ENCODE data around the gene ZNF280B.
"Not testable (repeated sequence)": the region's sequence is repeated elsewhere in the genome, so short reads cannot be mapped to it uniquely, and the experiment has no call there.

ZNF280B gene

DNA sequence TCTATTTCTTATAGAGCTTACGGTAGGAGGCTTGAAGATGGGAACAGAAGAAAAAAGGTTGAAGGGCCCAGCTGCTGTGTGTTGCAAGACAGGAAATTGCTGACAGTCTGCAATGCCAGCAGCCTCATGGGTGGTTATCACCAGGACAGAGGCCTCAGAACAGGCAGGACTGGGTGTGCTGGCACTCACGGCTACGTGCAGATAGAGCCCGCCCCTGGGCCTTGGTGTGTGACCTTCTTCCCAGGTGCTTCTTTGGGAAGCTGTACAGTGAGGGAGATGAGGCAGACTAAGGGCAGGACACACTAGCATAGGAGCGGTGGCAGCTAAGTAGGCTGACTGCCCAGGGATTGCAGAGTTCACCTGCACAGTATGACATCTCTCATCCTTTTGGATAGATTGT lies 37.9 kb upstream of the ZNF280B start:
- Mint-ChIP-seq H3K4me1 (no peaks in the 10 kb centered on the region), H3K9me3 (no peaks in the 10 kb centered on the region), H3K27ac (no peak overlapping the region), H3K36me3 (no peaks in the 10 kb centered on the region), H3K4me3 (no peak overlapping the region), H3K27me3 (peaks cover 14% of the 10 kb centered on the region)
- ATAC-seq, result no peak

DNA sequence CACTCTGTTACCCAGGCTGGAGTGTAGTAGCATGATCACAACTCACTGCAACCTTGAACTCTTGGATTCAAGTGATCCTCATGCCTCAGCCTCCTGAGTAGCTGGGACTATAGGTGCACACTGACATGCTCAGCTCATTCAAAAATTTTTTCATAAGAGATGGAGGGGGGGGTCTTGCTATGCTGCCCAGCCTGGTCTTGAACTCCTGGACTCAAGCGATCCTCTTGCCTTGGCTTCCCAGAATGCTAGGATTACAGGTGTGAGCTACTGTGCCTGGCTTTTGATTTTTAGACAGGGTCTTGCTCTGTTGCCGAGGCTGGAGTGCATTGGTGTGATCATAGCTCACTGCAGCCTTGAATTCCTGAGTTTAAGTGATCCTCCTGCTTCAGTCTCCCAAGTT lies 36.5 kb upstream of the ZNF280B start:
- no peak for ATAC-seq
- H3K27ac Mint-ChIP-seq, result no peak overlapping the region
- H3K27me3 Mint-ChIP-seq, result peaks cover 14% of the 10 kb centered on the region
- no peak overlapping the region for H3K4me3 Mint-ChIP-seq
- no peaks in the 10 kb centered on the region for H3K4me1 Mint-ChIP-seq
- H3K36me3 Mint-ChIP-seq, result no peaks in the 10 kb centered on the region
- H3K9me3 Mint-ChIP-seq, result no peaks in the 10 kb centered on the region

DNA sequence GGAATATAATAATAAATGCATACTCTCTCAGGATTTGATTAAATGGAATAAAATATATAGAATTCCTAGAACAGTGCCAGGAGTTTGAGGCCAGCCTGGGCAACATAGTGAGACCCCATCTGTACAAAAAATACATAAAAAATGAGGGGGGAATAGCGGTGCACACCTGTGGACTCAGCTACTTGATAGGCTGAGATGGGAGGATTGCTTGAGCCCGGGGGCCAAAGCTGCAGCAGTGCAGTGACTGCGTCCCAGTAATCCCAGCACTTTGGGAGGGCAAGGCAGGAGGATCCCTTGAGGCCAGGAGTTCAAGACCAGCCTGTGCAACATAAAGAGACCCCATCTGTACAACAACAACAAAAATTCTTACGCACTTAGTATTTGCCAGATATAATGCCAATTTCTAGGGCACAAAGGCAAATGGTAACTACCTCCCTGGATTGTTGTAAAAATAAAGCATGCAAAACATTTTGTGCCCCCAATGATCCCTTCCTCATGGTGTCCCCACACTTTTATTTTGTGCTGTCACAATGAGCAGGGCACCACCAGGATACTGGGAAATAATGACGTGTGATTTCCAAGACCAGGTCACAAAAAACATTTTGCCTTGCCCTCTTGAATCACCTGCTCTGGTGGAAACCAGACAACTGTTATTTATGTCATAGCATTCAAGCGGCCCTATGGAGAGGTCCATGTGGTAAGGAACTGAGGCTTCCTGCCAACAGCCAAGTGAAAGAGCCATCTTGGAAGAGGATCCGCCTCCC lies 29.9 kb upstream of the ZNF280B start:
- no peak for ATAC-seq
- Mint-ChIP-seq H3K27ac (no peak overlapping the region), H3K9me3 (no peaks in the 10 kb centered on the region), H3K4me3 (no peak overlapping the region), H3K27me3 (peaks cover 13% of the 10 kb centered on the region), H3K4me1 (no peaks in the 10 kb centered on the region), H3K36me3 (no peaks in the 10 kb centered on the region)

GRCh38 chr22:22536916-22537315 lies 28.4 kb upstream of the ZNF280B start:
- Mint-ChIP-seq H3K4me1 (no peaks in the 10 kb centered on the region), H3K27me3 (no peaks in the 10 kb centered on the region), H3K36me3 (no peaks in the 10 kb centered on the region), H3K4me3 (no peak overlapping the region), H3K27ac (no peak overlapping the region), H3K9me3 (no peaks in the 10 kb centered on the region)
- no peak for ATAC-seq

DNA sequence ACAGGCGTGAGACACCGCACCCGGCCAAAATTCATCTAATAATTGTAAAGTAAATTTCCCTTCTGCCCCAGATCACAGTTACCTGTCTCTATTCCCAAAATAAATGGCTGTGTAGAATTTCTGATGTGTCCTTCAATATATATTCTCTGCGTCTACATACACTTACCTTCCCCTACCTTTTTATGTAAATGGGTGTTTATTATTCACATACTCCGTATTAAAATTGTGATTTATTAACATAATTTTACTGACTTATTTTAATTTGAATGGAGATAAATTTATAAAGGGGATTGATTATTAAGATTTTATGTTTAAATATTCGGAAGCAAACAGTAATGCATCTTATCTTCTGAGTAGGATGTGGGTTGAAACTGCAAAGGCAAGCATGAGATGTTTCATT lies 28.0 kb upstream of the ZNF280B start:
- Mint-ChIP-seq H3K36me3 (no peaks in the 10 kb centered on the region), H3K27me3 (no peaks in the 10 kb centered on the region), H3K4me1 (no peaks in the 10 kb centered on the region), H3K4me3 (no peak overlapping the region), H3K9me3 (no peaks in the 10 kb centered on the region), H3K27ac (no peak overlapping the region)
- no peak for ATAC-seq

- H3K9me3 Mint-ChIP-seq, result no peaks in the 10 kb centered on the region
- no peak overlapping the region for H3K4me3 Mint-ChIP-seq
- ATAC-seq, result no peak
- H3K27ac Mint-ChIP-seq, result no peak overlapping the region
- no peaks in the 10 kb centered on the region for H3K4me1 Mint-ChIP-seq
- no peaks in the 10 kb centered on the region for H3K27me3 Mint-ChIP-seq
- H3K36me3 Mint-ChIP-seq, result no peaks in the 10 kb centered on the region
These were observed 27.1 kb upstream of the ZNF280B start for GRCh38 chr22:22535662-22536061.

DNA sequence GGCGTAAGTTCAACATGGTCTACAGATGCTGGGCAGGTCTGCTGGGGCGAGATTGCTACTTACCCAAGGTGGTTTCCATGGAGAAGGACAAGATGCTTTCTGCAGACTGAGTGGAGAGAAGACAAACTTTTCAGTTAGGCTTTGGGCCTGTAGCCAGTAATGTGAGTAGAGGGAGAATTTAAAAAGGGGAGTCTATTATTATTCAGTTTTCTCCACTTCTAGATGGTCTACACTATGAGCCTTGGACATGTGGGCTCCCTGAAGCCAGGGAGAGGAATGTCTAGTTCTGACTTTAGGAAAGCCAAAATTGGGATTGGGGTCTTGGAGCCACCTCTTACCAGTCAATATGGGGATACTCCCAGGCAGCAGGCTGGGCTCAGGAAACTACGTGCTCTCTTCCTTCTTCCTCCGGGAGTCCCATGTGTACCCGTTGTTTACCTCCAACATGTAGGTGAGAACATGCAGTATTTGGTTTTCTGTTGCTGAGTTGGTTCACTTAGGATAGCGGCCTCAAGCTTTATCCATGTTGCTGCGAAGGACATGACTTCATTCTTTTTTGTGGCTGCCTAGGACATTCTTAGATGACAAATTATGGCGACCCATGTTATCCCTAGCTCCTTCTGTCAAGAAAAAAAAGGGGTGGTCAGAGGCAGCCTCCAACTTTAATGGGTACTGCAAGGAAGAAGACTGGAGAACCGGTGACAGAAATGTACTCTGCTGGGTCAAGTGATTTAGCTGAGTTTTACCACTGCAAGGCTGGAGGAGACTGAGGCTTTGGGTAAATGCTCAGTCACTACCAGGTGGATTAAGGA lies 26.3 kb upstream of the ZNF280B start:
- Mint-ChIP-seq H3K9me3 (no peaks in the 10 kb centered on the region), H3K27ac (no peak overlapping the region), H3K27me3 (no peaks in the 10 kb centered on the region), H3K36me3 (no peaks in the 10 kb centered on the region), H3K4me3 (no peak overlapping the region), H3K4me1 (no peaks in the 10 kb centered on the region)
- ATAC-seq, result no peak

DNA sequence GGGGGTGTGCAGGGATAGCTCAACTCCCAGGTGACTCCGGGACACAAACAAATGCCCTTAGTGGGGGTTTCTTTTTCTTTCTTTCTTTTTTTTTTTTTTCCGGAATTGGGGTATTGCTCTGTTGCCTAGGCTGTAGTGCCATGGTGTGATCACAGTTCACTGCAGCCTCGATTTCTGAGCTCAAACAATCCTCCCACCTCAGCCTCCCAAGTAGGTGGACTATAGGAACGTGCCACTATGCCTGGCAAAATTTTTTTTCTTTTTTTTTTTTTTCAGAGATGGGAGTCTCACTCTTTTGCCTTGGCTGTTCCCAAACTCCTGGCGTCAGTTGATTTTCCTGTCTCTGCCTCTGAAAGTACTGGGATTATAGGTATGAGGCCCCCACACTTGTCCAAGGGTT lies 25.3 kb upstream of the ZNF280B start:
- Mint-ChIP-seq H3K36me3 (no peaks in the 10 kb centered on the region), H3K9me3 (no peaks in the 10 kb centered on the region), H3K4me1 (no peaks in the 10 kb centered on the region), H3K4me3 (no peak overlapping the region), H3K27ac (no peak overlapping the region), H3K27me3 (no peaks in the 10 kb centered on the region)
- ATAC-seq, result no peak

- Mint-ChIP-seq H3K4me1 (no peaks in the 10 kb centered on the region), H3K36me3 (no peaks in the 10 kb centered on the region), H3K27me3 (no peaks in the 10 kb centered on the region), H3K27ac (no peak overlapping the region), H3K4me3 (no peak overlapping the region), H3K9me3 (no peaks in the 10 kb centered on the region)
- no peak for ATAC-seq
These were observed 24.9 kb upstream of the ZNF280B start for GRCh38 chr22:22533417-22533816.

DNA sequence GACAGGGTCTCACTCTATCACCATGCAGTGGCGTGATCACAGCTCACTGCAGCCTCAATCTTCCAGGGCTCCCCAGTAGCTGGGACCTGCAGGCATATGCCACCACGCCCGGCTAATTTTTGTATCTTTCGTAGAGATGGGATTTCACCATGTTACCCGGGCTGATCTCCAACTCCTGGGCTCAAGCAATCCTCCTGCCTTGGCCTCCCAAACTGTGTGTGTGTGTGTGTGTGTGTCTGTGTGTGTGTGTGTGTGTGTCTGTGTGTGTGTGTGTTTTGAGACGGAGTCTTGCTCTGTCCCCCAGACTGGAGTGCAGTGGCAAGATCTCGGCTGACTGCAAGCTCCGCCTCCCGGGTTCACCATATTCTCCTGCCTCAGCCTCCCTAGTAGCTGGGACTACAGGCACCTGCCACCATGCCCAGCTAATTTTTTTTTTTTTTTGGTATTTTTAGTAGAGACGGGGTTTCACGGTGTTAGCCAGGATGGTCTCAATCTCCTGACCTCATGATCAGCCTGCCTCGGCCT lies 24.1 kb upstream of the ZNF280B start:
- H3K36me3 Mint-ChIP-seq, H3K9me3 Mint-ChIP-seq, H3K4me3 Mint-ChIP-seq, H3K4me1 Mint-ChIP-seq, ATAC-seq, H3K27ac Mint-ChIP-seq, H3K27me3 Mint-ChIP-seq: not testable (repeated sequence)

DNA sequence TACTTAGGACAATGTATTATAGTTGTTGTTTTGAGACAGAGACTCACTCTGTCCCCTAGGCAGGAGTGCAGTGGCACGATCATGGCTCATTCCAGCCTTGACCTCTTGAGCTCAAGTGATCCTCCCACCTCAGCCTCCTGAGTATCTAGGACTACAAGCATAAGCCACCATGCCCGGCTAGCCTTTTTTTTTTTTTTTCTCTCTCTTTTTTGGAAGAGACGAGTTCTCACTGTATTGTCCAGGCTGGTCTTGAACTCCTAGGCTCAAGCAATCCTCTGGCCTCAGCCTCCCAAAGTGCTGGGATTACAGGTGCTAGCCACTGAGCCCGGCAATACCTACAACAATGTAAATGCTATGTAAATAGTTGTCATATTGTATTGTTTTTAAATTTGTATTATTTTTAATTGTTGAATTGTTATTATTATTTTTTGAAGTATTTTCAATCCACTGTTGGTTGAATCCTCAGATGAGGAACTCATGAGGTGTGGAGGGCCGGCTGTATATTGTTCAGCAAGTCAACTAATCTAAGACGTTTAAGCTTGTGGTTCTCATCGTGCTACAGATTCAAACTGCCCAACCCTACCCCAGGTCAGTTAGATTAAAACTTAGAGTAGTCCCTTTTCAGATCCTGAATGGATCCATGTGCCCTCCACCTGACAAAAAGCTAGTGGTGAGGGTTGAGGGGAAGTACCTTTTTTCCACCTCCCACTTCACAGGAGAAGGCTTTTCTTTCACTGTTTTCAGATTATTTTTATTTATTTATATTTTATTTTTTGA lies 23.4 kb upstream of the ZNF280B start:
- Mint-ChIP-seq H3K4me3 (no peak overlapping the region), H3K36me3 (no peaks in the 10 kb centered on the region), H3K27ac (no peak overlapping the region), H3K4me1 (no peaks in the 10 kb centered on the region), H3K9me3 (peaks cover 5% of the 10 kb centered on the region), H3K27me3 (no peaks in the 10 kb centered on the region)
- no peak for ATAC-seq

- no peaks in the 10 kb centered on the region for H3K4me1 Mint-ChIP-seq
- no peak overlapping the region for H3K4me3 Mint-ChIP-seq
- no peak overlapping the region for H3K27ac Mint-ChIP-seq
- no peaks in the 10 kb centered on the region for H3K27me3 Mint-ChIP-seq
- ATAC-seq, result no peak
- H3K36me3 Mint-ChIP-seq, result no peaks in the 10 kb centered on the region
- H3K9me3 Mint-ChIP-seq, result peaks cover 5% of the 10 kb centered on the region
These were observed 20.2 kb upstream of the ZNF280B start for GRCh38 chr22:22528780-22529179.

- Mint-ChIP-seq H3K27ac (no peak overlapping the region), H3K4me3 (no peak overlapping the region), H3K27me3 (no peaks in the 10 kb centered on the region), H3K9me3 (peaks cover 5% of the 10 kb centered on the region), H3K36me3 (no peaks in the 10 kb centered on the region), H3K4me1 (no peaks in the 10 kb centered on the region)
- no peak for ATAC-seq
These were observed 18.8 kb upstream of the ZNF280B start for GRCh38 chr22:22527312-22527711.

DNA sequence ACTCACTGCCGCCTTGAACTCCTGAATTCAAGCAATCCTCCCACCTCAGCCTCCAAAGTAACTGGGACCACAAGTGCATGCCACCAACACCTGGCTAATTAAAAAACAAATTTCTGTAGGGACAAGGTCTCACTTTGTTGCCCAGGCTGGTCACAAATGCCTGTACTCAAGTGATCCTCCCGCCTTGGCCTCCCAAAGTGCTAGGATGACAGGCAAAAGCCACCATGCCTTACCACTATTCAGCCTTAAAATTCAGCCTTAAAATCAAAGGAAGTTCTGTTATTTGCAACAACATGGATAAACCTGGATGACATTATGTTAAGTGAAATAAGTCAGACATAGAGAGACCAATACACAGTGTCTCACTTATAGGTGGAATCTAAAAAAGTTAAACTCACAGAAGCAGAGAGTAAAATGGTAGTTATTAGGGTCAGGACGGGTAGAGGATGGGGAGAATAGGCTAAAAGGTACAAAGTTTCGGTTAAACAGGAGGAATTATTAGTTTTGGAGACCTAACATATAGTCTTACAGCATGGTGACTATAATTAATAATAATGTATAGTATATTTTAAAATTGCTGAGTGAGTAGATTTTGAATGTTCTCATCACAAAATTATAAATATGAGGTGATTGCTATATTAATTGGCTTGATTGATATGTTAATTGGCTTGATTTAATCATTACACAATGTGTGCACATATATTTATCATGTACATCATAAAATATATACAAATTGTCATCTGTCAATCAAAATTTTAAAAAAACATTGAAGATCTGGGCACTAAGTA lies 17.8 kb upstream of the ZNF280B start:
- peaks cover 5% of the 10 kb centered on the region for H3K9me3 Mint-ChIP-seq
- H3K4me1 Mint-ChIP-seq, result no peaks in the 10 kb centered on the region
- ATAC-seq, result no peak
- H3K4me3 Mint-ChIP-seq, result no peak overlapping the region
- H3K27me3 Mint-ChIP-seq, result no peaks in the 10 kb centered on the region
- H3K36me3 Mint-ChIP-seq, result no peaks in the 10 kb centered on the region
- no peak overlapping the region for H3K27ac Mint-ChIP-seq

DNA sequence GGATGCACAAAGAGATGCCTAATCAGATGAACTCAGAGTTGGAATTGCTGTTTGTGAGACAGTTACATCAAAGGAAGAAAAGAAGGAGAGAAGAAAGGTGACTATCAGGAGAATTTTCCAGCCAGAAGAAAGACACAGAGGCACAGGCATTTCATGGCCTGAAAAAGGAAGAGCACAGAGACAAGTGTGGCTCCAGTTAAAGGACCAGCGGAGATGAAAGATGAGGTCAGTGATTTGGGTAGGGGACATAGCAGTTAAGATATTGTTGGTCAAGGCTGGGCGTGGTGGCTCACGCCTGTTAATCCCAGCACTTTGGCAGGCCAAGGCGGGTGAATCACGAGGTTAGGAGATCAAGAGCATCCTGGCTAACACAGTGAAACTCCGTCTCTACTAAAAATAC lies 15.0 kb upstream of the ZNF280B start:
- ATAC-seq, result no peak
- Mint-ChIP-seq H3K27me3 (no peaks in the 10 kb centered on the region), H3K36me3 (no peaks in the 10 kb centered on the region)

More for the DNA sequence above, 15.0 kb upstream of the ZNF280B start:
- H3K4me1 Mint-ChIP-seq, result peaks cover 7% of the 10 kb centered on the region
- no peak overlapping the region for H3K4me3 Mint-ChIP-seq
- peaks cover 5% of the 10 kb centered on the region for H3K9me3 Mint-ChIP-seq
- no peak overlapping the region for H3K27ac Mint-ChIP-seq

All from stimulated activated memory B cell treated with anti-CD40 and anti-IgM and Interleukin-4, amounts not matched to agents 10 μg/mL and 1 μg/mL and 100 μg/mL, for 72 hours (primary cell).